T-helper 22 cell (primary cell): Measurements from ENCODE around the gene PIM3.

Experiments used
- DNase-seq: peaks from one replicate; pipeline ENCODE4 v3.0.0-alpha.2; 2020; ENCODE audit warnings: low read depth

PIM3 gene

GRCh38 chr22:50001388-50002231, 41.0 kb downstream of the PIM3 start:
- DNase-seq, result no peak

- DNase-seq, result no peak
Measured at GRCh38 chr22:50002791-50003190, 42.2 kb downstream of the PIM3 start.

- no peak for DNase-seq
Measured at GRCh38 chr22:50004918-50005317, 44.3 kb downstream of the PIM3 start.

- no peak for DNase-seq
Measured at GRCh38 chr22:50007057-50007511, 46.5 kb downstream of the PIM3 start.

- DNase-seq, result no peak
Measured at GRCh38 chr22:50008151-50009040, 47.8 kb downstream of the PIM3 start.

GRCh38 chr22:50009251-50009650, 48.7 kb downstream of the PIM3 start:
- no peak for DNase-seq

GRCh38 chr22:50009765-50010675, 49.4 kb downstream of the PIM3 start:
- no peak for DNase-seq

- peak; percentile 70 for DNase-seq
Measured at GRCh38 chr22:50010676-50011446, 50.3 kb downstream of the PIM3 start.

GRCh38 chr22:50011447-50012210, 51.1 kb downstream of the PIM3 start:
- DNase-seq, result no peak

- no peak for DNase-seq
Measured at GRCh38 chr22:50012211-50013181, 51.9 kb downstream of the PIM3 start, which contains the start of gene IL17REL. Gene IL17REL, minus strand, starts transcription at chr22:50012765. Its CDS starts 119 bp downstream, at chr22:50012646.
